ENCODE results near the gene STAT3.

- TF ChIP-seq, protein P1, sequence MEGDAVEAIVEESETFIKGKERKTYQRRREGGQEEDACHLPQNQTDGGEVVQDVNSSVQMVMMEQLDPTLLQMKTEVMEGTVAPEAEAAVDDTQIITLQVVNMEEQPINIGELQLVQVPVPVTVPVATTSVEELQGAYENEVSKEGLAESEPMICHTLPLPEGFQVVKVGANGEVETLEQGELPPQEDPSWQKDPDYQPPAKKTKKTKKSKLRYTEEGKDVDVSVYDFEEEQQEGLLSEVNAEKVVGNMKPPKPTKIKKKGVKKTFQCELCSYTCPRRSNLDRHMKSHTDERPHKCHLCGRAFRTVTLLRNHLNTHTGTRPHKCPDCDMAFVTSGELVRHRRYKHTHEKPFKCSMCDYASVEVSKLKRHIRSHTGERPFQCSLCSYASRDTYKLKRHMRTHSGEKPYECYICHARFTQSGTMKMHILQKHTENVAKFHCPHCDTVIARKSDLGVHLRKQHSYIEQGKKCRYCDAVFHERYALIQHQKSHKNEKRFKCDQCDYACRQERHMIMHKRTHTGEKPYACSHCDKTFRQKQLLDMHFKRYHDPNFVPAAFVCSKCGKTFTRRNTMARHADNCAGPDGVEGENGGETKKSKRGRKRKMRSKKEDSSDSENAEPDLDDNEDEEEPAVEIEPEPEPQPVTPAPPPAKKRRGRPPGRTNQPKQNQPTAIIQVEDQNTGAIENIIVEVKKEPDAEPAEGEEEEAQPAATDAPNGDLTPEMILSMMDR (conservative IDR thresholded peaks at IDR 0.05; ENCODE audit: low read length), result no peak
- no peak for TF ChIP-seq EZH2phosphoT487 (IDR thresholded peaks at IDR 0.05; ENCODE audit: borderline replicate concordance, low read depth, low read length)
These were observed 98.5 kb downstream of the STAT3 start for GRCh38 chr17:42289611-42290181.
